ENCODE results near the gene SPTB.

Gene SPTB

DNA sequence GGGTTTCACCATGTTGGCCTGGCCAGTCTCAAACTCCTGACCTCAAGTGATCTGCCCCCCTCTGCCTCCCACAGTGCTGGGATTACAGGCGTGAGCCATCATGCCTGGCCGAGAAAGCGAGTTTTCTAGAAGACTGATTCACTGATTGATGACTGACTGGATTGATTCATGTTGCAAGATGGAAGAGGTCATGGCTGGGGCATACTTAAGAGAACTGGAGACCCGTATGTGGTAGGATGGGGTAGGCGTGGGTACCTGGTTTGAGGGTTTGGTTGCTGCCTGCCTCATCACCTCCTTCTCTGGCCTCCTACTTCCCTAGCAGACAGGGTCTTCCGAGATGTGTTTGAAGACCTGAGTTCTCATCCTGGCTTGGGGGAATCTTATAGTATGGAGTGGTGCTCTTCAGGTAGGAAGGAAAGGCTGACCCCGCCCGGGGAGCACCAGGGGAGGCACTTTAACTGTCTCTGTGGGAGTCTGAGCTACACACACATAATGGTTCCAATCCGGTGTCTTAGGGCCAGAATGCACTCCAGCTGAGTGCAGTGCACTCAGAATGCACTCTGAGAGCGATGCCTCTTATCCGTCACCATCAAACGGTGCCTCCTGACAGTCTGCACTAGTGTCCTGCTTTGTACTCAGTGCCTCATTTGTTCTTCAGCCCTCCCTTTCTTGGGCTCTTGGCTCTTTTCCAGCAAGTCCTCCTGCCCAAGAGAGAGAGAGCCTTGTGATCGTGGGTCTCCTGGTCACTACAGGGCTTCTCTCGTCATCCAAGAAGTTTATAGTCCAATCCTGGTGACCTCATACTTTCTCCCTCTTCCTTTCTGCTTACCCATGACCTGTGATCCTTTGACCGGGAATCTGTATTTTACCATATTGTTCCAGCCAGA lies 155.8 kb downstream of the SPTB start:
- DNase-seq: peak; percentile 81

DNA sequence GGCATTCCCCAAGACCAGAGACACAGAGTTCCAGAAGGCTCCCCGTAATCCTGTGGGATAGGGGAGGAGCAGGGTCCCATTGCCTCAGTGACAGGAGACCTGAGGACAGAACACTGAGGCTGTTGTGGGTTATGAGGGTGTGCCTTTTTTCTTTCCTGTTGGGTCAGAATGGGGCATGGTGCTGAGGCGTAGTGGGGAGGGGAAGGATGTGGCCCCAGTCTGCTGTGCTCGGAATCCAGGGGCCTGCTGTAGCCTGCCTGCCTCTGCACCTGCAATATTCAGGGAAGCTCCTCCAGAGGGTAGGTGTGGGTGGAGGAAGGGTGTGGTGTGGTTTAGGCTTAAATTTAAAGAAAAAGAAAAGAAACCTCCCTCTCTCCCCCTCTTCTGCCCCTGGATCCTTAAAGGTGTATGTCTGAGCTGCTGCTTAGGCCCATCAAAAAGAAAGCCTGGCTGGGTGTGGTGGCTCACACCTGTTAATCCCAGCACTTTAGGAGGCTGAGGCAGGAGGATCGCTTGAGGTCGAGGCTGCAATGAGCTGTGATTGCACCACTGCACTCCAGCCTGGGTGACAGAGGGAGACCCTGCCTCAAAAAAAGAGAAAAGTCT lies 156.8 kb downstream of the SPTB start:
- DNase-seq: no peak

DNA sequence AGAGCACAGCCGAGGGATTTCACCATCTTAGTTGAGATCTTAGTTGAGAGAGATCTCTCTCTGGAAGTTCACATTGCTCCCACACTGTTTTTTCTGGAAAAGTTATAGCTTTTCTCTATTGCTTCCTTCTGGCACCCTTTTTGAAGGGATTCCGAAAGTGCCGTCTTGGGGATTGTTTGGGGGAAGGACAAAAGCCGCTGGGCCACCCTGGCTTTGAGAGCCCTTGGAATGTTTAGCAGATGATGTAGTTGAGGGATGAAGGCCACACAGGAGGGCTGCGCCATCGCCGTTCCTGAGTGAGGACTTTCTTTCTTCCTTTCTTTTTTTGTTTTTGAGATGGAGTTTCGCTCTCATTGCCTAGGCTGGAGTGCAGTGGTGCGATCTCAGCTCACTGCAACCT lies 157.8 kb downstream of the SPTB start:
- DNase-seq: no peak

DNA sequence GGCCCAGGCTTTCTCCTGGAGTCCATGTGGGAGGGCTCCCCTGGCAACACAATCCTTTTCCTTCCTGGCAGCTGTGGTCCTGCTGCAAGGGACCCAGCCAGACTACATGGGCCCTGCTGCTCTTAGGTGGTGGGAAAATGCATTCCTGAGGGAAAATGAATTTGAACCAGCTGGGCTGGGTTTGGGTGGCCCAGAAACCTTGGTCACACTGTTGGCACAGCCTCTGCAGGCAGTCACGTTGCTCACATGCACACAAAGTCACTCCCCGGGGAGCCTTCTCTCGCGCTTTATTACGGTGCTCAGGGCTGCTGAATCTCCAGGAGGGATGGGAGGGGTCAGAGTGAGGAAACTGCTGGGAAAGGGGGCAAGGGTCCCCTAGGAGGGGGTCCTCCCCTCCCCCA lies 158.3 kb downstream of the SPTB start:
- peak; percentile 81 for DNase-seq

- peak; percentile 89 for DNase-seq
Observed at GRCh38 chr14:64720131-64720576, 159.6 kb downstream of the SPTB start.

DNA sequence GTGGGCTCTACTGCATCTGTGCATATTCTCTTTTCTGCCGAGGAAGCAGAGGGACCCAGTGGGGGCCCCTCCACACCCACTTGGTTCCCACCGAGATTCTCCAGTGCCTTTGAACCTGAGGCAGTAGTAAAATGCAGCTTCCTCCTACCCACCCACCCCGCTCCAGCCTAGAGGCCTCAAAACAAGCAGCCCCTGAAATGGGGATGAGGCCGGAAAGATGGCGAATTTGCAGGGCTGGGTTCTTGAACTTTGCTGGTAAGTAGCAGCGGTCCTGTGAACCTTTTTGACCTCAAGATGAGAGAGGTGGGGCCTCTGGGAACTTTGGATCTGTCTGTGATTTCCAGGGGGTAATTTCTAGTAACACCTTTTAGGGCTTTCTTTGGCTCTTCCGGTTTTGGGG lies 160.1 kb downstream of the SPTB start:
- no peak for DNase-seq

GRCh38 chr14:64718762-64719161 lies 160.9 kb downstream of the SPTB start:
- no peak for DNase-seq

- peak; percentile 79 for DNase-seq
Observed at GRCh38 chr14:64717870-64718269, 161.8 kb downstream of the SPTB start.

DNA sequence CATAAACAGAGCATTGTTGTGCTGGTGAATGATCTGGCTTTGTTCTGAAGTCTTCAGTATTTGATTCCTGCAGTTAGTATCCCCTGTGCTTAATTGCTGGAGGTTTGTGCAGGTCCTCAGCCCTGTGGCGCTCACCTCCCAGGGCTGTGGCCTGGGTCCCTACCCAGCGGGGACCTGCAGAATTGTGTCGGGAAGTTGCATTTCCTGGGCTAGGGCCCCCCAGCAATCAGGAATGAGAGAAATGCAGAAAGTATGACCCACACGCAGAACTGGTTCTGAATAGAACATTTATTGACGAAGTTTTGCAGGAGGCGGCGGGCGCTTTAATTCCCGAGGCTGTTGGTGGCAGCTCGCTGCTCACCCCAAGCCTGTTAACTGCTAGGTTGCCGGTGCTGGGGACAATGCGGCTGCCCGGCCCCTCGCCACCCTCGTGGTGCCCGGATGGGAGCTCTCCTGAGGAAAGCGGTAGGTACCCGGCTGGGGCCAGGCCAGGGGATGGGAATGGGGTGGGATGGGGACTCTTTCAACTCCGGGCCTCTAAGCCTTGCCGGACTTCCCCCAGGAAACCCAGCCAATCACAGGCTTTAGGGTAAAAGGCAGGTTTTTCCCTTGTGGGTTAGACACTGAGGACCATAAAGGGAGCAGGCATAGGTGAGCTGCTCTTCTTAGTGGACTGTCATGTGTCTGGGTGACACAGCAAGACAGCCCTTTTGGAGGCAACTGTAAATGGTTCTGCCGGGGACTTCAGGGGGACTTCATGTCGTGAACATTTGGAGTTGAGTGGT lies 163.9 kb downstream of the SPTB start:
- DNase-seq: peak; percentile 43

DNA sequence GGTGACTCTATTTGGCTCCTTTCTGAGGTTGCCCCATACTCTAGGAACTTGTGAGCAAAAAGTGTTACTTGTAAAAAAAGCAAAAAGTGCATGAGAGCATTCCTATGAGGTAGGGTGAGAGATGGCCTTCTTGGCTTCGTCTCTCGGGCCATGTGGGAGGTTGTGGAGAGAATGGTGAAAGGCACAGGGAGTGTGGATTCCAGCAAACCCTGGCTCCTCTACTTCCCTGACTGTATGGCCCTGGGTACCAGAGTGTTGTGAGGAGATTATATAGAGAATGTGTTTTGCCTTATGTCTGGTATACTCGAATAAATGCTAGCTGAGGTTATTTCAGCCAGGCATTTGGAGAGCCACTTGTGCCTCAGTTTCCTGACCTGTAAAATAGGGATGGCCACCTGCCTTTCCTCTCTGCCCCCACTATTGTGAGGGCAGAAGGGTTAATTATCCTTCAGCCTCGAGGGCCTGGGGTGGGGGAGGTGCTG lies 164.5 kb downstream of the SPTB start:
- DNase-seq: no peak

GRCh38 chr14:64714432-64715025 lies 165.2 kb downstream of the SPTB start:
- no peak for DNase-seq

GRCh38 chr14:64713677-64714076 lies 166.0 kb downstream of the SPTB start:
- DNase-seq: no peak

DNA sequence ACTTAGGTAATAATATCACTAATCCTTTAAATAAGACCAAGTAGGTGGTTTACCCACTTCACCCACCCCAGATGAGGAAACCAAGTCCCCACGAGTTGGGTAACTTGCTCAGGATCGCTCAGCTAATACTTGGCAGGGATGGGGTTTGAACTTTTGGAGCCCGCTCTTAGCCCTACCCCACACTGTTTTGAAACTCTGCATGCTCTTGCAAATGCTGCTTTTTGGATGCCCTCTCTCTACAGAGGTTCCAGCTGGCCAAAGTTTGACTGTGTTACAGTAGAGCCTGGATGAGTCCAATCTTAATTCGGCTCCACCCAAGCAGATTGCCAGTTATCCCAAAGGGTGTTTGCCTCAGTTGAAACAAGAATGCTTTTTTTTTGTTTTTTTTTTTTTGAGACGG lies 168.7 kb downstream of the SPTB start:
- DNase-seq: no peak

- DNase-seq: no peak
Observed at GRCh38 chr14:64709126-64709525, 170.6 kb downstream of the SPTB start.

DNA sequence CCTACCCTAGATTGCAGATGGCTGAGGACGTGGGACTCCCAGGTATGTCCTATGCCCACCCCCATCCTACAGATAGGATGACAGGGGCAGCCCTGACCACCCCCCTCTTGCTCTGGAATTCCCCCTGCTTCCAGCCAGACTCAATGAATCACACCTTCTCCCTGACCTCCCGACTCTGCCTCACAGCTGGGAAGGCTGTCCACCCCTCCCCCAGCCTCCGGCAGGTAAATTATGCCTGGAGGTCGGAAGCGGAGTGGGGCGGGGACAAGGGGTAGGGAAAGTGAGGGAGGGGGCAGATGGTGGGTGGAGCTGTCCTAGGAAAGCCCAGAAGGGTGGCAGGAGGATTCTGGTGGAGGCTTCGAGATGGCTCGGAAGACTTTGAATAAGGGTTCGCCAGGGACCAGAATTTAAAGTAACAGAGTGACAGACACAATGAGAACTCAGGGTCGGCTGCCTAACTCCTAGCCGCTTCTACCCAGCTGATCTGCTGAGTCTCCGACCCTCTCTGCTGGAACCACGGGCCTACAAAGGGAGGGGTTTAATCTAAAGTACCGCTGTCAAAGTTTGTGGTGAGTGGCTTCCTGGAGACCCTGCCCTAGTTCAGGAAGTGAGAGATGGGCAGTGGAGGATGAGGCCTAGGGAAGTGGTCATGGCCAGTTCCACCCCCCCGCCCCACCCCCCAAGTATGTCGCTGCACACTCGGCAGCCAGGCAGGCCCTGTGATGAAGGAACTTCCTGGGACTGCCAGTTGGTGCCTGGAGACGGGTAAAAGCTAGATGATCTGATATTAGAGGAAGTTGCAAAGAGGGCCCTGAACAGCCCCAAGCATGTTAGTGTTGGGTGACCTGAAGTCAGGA lies 171.3 kb downstream of the SPTB start:
- DNase-seq: peak; percentile 85

GRCh38 chr14:64707661-64708060 lies 172.0 kb downstream of the SPTB start:
- DNase-seq: no peak

GRCh38 chr14:64706593-64707193 lies 173.0 kb downstream of the SPTB start:
- no peak for DNase-seq

DNA sequence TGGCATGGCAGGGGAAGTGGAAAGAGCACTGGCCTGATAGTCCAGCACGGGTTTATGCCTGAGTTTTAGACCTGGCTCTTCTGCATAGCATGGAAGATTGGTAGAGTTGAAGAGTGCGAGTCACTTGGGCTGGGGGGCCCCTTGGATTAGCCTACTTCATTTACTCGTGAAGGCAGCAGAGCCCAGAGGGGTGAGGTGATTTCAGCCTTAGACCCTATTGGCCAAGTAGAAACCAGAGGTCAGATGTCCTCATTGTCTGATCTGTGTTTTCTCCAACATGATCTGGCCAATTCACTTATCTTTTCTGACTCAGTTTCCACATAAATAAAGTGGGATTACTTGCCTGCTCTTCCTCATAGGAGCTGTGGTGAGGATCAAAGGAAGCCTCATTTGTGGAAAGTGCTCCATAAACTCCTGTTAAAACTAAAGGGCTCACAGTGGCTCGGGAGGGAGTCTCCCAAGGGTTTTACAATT lies 173.6 kb downstream of the SPTB start:
- no peak for DNase-seq

- DNase-seq: peak; percentile 83
Observed at GRCh38 chr14:64705381-64706118, 174.2 kb downstream of the SPTB start.

DNA sequence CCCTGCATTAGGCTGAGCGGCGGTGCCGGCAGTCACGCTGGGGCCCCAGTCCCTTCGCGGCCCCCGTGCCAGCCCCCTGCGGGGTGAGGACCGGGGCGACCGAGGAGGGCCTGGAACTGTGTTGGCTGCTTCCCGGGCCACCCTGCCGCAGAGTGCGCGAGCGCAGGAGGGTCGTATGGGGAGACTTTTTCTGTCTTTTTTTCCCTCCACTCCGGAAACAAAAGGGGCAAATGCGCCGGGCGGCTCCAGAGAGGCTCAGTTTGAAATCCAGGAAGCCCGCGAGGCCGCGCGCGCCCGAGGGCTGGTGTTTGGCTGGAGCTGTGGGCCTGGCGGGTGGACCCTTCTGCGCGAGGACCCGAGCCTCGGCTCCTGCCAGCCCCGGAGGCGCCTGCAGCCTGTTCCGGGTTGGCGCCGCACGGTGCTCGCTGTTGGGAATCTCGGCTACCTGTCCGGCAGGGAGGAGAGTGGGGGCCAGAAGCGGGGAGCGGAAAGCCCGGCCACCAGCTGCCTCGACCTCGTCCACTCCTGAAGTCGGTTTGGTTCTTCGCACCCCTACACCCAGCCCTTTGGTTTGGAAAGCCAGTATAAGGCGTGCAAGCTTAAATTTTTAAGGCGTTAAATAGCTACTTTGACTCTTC lies 174.8 kb downstream of the SPTB start:
- peak; percentile 78 for DNase-seq
